ENCODE data around the gene SLC30A4.
A peak's percentile ranks its signal among the peaks of the same experiment; 100 is the strongest.
"Not testable (repeated sequence)": the region's sequence is repeated elsewhere in the genome, so short reads cannot be mapped to it uniquely, and the experiment has no call there.

SLC30A4 gene

GRCh38 chr15:45507143-45507542 lies 15.4 kb downstream of the SLC30A4 start:
- DNase-seq (ENCODE audit: low spot score) = not testable (repeated sequence)

- peak; percentile 51 for DNase-seq (ENCODE audit: low spot score)
Observed at GRCh38 chr15:45499426-45499825, 23.1 kb downstream of the SLC30A4 start.

- no peak for DNase-seq (ENCODE audit: low spot score)
Observed at GRCh38 chr15:45498701-45499100, 23.9 kb downstream of the SLC30A4 start.

- DNase-seq (ENCODE audit: low spot score) = no peak
Observed at GRCh38 chr15:45497261-45497660, 25.3 kb downstream of the SLC30A4 start.

- no peak for DNase-seq (ENCODE audit: low spot score)
Observed at GRCh38 chr15:45496658-45497057, 25.9 kb downstream of the SLC30A4 start.

GRCh38 chr15:45495588-45495987 lies 27.0 kb downstream of the SLC30A4 start:
- DNase-seq (ENCODE audit: low spot score) = no peak

GRCh38 chr15:45489690-45490238 lies 32.8 kb downstream of the SLC30A4 start:
- no peak for DNase-seq (ENCODE audit: low spot score)

GRCh38 chr15:45486317-45486716 lies 36.2 kb downstream of the SLC30A4 start:
- no peak for DNase-seq (ENCODE audit: low spot score)

- no peak for DNase-seq (ENCODE audit: low spot score)
Observed at GRCh38 chr15:45481135-45481534, 41.4 kb downstream of the SLC30A4 start.

GRCh38 chr15:45476410-45476809 lies 46.1 kb downstream of the SLC30A4 start:
- no peak for DNase-seq (ENCODE audit: low spot score)

GRCh38 chr15:45474799-45475198 lies 47.8 kb downstream of the SLC30A4 start:
- no peak for DNase-seq (ENCODE audit: low spot score)

GRCh38 chr15:45473068-45473467 lies 49.5 kb downstream of the SLC30A4 start:
- no peak for DNase-seq (ENCODE audit: low spot score)

- no peak for DNase-seq (ENCODE audit: low spot score)
Observed at GRCh38 chr15:45471151-45471550, 51.4 kb downstream of the SLC30A4 start.

- DNase-seq (ENCODE audit: low spot score) = no peak
Observed at GRCh38 chr15:45469441-45469840, 53.1 kb downstream of the SLC30A4 start.

GRCh38 chr15:45469027-45469426 lies 53.5 kb downstream of the SLC30A4 start:
- no peak for DNase-seq (ENCODE audit: low spot score)

GRCh38 chr15:45468294-45468693 lies 54.3 kb downstream of the SLC30A4 start:
- DNase-seq (ENCODE audit: low spot score) = no peak

- DNase-seq (ENCODE audit: low spot score) = peak; percentile 57
Observed at GRCh38 chr15:45458746-45459403, 63.7 kb downstream of the SLC30A4 start.

GRCh38 chr15:45457641-45458539 lies 64.7 kb downstream of the SLC30A4 start:
- DNase-seq (ENCODE audit: low spot score) = peak; percentile 65

GRCh38 chr15:45457220-45457619 lies 65.3 kb downstream of the SLC30A4 start:
- no peak for DNase-seq (ENCODE audit: low spot score)

- DNase-seq (ENCODE audit: low spot score) = peak; percentile 93
Observed at GRCh38 chr15:45456212-45457106, 66.1 kb downstream of the SLC30A4 start.

GRCh38 chr15:45454814-45455213 lies 67.7 kb downstream of the SLC30A4 start:
- peak; percentile 93 for DNase-seq (ENCODE audit: low spot score)

GRCh38 chr15:45451265-45451664 lies 71.3 kb downstream of the SLC30A4 start:
- no peak for DNase-seq (ENCODE audit: low spot score)
